ENCODE measurements around the gene CPXM2.

- TF ChIP-seq HMGXB4 (CRISPR knock-in tag; IDR thresholded peaks at IDR 0.05; ENCODE audit: borderline replicate concordance), result no peak
- no peak for TF ChIP-seq CTCF (IDR thresholded peaks at IDR 0.05)
- no peak for TF ChIP-seq HES2 (IDR thresholded peaks at IDR 0.05)
- TF ChIP-seq PBX3 (IDR thresholded peaks at IDR 0.05), result no peak
- TF ChIP-seq KDM1A (IDR thresholded peaks at IDR 0.05; ENCODE audit: low read depth), result no peak
- TF ChIP-seq JUNB (IDR thresholded peaks at IDR 0.05), result no peak
- TF ChIP-seq MAFK (IDR thresholded peaks at IDR 0.05; ENCODE audit: partially characterized antibody), result no peak
- no peak for TF ChIP-seq ZNF302 (CRISPR knock-in tag; IDR thresholded peaks at IDR 0.05)
These were observed 149.9 kb downstream of the CPXM2 start for GRCh38 chr10:123741711-123742110.
